ENCODE data around the gene ANGPTL1.

ANGPTL1 gene

GRCh38 chr1:178808529-178808928 lies 62.3 kb downstream of the ANGPTL1 start:
- DNase-seq, result no peak
- Histone ChIP-seq H3K4me3 (ENCODE audit: low read depth, low read length) (no peak overlapping the region), H3K9me3 (no peaks in the 10 kb centered on the region), H3K27me3 (no peaks in the 10 kb centered on the region), H3K36me3 (no peaks in the 10 kb centered on the region), H3K4me1 (no peaks in the 10 kb centered on the region)
- no peak for TF ChIP-seq CTCF (IDR thresholded peaks at IDR 0.05; ENCODE audit: low read depth, low read length)

- no peak for DNase-seq
- Histone ChIP-seq H3K4me3 (ENCODE audit: low read depth, low read length) (no peak overlapping the region), H3K4me1 (no peaks in the 10 kb centered on the region), H3K27me3 (no peaks in the 10 kb centered on the region), H3K9me3 (no peaks in the 10 kb centered on the region), H3K36me3 (no peaks in the 10 kb centered on the region)
- no peak for TF ChIP-seq CTCF (IDR thresholded peaks at IDR 0.05; ENCODE audit: low read depth, low read length)
Observed at GRCh38 chr1:178806665-178807300, 64.1 kb downstream of the ANGPTL1 start.

- H3K36me3 ChIP-seq, result no peaks in the 10 kb centered on the region
- TF ChIP-seq CTCF (IDR thresholded peaks at IDR 0.05; ENCODE audit: low read depth, low read length), result no peak
- H3K9me3 ChIP-seq, result no peaks in the 10 kb centered on the region; the same call in 1 of the 2 replicates
- no peaks in the 10 kb centered on the region for H3K27me3 ChIP-seq
- H3K4me3 ChIP-seq (ENCODE audit: low read depth, low read length), result no peak overlapping the region
- H3K4me1 ChIP-seq, result no peaks in the 10 kb centered on the region
- DNase-seq, result no peak
Observed at GRCh38 chr1:178802873-178803272, 68.0 kb downstream of the ANGPTL1 start.
